GM12872 (cell line): Measurements from ENCODE around the gene CSF2.

Source experiments
- TF ChIP-seq, protein P1 (sequence below): IDR thresholded peaks from 3 replicates; pipeline ENCODE4 v1.5.1; 2011; ENCODE audit warnings: low read depth, mild to moderate bottlenecking, low read length, moderate library complexity; ENCODE audit not compliant: insufficient read depth

The CSF2 gene

DNA sequence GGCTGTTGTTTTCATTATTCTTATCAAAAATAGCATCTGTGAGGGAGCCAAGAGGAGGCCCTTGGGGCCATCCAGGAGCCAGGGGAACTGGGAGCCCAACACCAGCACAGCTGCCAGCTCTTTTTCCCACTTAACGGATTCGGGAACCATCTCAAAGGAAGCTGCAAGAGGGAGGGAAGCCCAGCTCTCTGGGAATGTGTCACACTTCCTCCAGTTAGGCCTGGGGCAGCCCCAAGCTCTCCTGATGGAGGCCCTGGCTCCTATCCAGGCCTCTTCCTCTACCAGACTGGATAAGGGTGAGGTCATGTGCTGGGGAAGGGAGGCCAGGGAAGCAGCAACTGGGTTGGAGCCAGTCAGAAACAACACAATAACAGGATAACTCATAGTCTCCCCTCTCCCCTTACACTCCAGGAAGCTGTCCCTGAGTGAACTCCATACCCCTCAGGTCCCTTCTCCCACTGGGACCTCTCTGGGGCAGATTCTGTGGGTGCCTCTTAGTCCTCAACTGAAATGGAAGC lies 12.7 kb downstream of the CSF2 start:
- TF ChIP-seq, protein P1, sequence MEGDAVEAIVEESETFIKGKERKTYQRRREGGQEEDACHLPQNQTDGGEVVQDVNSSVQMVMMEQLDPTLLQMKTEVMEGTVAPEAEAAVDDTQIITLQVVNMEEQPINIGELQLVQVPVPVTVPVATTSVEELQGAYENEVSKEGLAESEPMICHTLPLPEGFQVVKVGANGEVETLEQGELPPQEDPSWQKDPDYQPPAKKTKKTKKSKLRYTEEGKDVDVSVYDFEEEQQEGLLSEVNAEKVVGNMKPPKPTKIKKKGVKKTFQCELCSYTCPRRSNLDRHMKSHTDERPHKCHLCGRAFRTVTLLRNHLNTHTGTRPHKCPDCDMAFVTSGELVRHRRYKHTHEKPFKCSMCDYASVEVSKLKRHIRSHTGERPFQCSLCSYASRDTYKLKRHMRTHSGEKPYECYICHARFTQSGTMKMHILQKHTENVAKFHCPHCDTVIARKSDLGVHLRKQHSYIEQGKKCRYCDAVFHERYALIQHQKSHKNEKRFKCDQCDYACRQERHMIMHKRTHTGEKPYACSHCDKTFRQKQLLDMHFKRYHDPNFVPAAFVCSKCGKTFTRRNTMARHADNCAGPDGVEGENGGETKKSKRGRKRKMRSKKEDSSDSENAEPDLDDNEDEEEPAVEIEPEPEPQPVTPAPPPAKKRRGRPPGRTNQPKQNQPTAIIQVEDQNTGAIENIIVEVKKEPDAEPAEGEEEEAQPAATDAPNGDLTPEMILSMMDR, result no peak

DNA sequence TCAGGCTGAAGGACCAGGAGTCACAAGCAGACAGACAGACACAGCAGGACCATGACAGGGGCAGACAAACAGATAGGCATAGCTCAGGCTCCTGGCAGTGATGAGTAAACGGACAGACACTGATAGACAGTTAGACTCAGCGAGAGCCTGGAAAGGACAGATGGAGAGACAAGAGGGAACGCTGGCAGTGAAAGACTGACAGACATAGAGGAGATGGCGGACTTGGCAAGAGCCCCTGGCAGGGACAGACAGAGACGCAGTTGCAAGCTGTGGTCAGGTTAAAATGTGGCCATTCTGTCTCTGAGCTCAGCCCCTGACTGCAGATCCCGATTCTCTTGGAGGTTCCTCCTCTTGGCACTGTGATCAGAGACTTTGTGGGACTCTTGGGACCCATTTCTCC lies 13.6 kb downstream of the CSF2 start:
- TF ChIP-seq, protein P1, result no peak

DNA sequence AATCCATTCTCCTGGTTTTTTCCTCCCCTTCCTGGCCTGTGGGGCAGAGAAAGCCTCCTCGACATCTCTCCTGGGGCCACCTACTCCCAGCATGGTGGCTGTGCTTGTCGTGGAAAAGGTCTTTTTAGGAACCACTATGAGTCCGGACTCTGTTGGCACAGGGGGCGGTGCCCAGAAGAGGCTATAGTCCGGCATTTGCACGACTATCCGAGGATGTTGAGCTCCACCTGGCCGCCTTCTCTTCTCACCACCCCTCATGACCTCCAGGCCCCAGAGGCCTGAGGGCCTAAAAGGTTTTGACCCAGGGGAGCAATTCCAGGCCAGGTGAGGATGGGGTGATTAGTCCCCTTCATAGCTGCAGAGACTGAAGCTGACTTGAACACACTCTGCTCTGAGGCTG lies 14.1 kb downstream of the CSF2 start:
- TF ChIP-seq, protein P1, result no peak

DNA sequence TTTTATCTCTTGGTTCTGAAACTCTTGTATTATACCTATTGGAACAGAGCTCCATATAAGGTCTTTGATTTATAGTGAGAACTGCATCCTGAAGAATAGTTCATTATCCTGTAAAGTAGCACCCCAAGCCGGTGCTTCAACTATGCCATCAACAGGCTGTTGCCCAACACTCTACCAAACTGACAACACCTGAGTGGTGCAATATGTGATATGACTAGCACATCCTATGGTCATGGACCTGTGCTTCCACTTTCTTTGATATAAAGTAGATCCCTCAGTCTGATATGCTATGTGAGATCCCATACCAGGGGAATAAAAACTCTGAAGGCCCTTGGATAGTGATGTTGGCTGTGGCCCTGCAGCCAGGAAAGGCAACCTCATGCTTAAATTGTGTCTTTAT lies 15.8 kb downstream of the CSF2 start:
- TF ChIP-seq, protein P1, result no peak

DNA sequence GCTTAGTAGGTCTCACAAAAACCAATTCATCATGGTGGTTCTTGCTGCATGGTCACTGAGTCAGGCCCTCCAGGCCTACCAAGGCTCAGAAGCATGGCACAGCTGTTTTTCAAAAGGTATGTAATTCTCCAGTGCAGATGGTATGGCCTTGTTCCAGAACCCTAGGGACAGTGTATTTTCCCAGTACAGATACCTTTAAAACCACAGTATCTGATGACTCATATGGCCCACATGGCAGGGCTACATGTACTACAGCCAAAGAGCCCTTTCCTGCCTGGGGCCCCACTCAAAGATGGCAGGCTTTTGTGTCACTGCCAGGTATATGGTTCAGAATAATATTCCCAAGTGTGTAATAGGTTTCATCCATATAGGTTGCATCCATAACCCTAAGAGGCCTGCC lies 16.5 kb downstream of the CSF2 start:
- TF ChIP-seq, protein P1, result no peak

DNA sequence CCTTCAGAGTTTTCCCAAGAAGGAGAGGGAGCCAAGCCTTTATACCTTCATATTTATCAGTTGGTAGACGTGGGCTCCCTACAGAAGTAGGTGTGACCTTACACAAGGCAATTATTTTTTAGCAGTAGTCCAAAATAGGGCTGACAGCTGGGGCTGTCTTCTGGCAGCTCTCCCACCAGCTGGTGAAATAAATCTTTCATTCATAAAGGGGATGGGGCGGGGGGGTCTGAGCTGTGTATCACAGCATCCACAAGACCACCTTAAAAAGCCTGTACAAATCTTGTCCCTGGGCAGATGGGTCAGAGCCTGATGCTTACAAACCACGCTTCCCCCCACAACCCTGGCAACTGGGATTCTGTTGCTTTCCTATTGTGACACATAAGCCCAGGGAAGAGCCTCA lies 19.7 kb downstream of the CSF2 start:
- TF ChIP-seq, protein P1, result no peak

DNA sequence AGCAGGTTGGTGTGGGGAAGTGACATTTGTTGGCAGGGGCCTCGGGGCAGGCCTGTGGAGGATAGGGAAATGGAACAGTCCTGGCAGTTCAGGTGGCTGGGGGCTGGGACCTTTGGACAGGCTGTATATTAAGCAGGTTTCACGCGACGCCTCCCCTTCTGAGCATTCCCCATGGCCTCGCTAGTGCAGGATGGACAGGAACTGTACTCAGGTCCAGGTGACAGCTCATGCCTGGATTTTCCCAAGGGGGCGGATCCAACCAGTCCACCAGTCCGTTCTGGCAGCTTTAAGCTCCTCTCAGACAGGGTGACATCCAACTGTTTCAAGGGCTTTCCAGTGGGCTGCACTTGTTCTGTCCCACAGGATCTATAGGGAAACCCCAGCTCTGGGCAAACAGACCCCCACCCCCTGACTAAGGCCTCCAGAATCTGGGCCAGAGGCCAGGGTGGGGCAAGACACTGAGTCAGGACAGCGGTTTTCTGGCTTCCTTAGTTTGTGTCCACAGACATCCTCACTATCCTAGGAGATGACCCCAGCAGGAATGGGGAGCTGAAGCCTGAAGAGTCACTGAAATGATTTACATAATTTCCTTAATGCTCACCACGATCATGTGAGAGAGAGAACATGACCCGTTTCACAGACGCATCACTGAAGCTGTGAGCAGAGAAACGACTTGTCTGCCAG lies 20.9 kb downstream of the CSF2 start:
- TF ChIP-seq, protein P1, result no peak

DNA sequence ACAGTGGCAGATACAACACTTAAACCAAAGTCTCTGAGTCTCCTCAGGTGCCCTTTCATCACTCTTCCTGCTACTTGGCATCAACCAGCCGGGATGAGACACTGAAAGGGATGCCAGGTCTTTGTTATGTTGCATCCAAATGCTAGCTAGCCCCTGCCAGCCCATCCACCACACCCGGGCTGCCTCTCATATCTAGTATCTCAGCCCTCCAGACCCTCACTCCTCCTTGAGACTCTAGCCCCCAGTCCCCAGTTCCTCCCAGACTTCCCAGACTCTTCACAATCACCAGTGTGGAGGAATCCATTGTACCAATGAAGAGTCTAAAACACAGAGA lies 21.5 kb downstream of the CSF2 start:
- TF ChIP-seq, protein P1, result no peak
